Anterior cingulate cortex (tissue), 58 donors: ENCODE results near the gene APOC4.
A peak's percentile ranks its signal among the peaks of the same experiment; 100 is the strongest.

Source experiments
- DNase-seq, 58 donors: peaks; one replicate each; lab custom pipeline; 2025; lab: John Stamatoyannopoulos, UW

Gene APOC4

GRCh38 chr19:44988273-44988672 is 46.2 kb downstream of the APOC4 start:
- DNase-seq = no peak

- DNase-seq = peak in 40 of 58 donors; percentile 1 to 63 (median 22)
These were observed 47.0 kb downstream of the APOC4 start for GRCh38 chr19:44988896-44989556.

DNA sequence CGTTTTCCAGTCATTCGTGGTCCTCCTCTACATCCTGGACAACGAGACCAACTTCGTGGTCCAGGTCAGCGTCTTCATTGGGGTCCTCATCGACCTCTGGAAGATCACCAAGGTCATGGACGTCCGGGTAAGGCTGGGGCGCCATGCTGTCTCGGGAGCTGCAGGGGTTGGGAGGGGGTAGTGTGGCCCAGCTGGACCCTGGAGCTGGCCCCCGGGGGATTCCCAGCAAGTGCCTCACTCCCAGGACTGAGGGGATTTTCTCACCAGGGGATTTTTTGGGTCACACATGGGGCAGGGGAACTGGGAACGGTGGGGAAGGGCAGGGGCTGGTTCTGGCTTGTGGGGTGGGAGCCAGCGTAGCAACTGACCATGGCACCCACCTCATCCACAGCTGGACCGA is 48.4 kb downstream of the APOC4 start:
- DNase-seq = no peak

DNA sequence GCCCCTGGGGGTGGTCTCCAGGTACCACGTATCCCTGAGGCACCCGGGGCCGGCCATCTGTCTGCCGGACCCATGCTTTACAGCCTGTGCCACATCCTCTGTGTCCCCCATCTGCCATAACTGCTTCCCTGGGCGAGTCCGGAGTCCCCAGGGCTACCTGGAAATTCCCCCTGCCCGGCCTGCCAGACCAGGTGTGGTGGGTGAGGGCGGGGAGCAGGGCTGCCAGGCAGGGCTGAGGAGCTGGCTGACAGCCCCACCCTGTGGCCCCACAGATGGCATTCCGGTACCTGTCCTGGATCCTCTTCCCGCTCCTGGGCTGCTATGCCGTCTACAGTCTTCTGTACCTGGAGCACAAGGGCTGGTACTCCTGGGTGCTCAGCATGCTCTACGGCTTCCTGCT is 48.9 kb downstream of the APOC4 start:
- no peak for DNase-seq

GRCh38 chr19:44992336-44993163 is 50.5 kb downstream of the APOC4 start:
- DNase-seq = no peak

DNA sequence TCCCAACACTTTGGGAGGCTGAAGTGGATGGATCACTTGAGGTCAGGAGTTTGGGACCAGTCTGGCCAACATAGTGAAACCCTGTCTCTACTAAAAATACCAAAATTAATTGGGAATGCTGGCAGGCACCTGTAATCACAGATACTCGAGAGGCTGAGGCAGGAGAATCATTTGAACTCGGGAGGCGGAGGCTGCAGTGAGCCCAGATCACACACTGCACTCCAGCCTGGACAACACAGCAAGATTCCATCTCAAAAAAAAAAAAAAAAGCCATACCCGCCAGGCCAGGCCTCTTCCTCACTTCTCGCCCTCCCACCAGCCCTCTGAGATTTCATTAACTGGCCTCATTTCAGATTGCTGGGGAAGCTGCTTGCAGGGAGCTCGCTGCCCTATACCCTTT is 51.5 kb downstream of the APOC4 start:
- no peak for DNase-seq

DNA sequence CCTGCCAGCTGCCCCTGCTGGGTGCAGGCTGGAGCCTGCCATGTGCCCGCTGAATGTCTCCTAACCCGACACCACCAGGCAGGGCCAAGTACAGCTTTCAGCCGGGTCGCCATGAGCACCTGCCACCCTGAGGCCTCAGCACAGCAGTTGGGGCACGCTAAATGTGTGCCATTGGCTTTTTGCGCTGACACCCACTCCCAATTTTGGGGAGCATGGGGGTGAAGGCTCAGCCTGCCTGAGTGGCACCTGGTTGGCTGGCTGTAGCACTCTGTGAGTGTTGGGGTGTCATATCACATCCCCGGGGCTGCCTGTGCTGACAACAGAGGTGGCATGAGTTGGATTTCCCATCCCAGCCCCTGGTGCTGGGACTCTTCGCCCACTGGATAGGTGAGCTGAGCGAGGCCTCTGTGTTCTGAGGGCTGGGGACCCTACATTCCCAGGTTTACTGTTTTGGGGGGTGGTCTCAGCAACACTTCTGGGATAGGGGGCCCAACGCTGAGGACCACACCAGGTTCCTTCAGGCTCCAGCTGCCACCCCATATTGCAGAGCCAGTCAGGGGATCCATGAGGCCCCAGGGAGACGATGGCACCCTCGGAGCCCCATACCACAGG is 52.0 kb downstream of the APOC4 start:
- DNase-seq = no peak
